ENCODE results near the gene SNX3.

SNX3 gene

DNA sequence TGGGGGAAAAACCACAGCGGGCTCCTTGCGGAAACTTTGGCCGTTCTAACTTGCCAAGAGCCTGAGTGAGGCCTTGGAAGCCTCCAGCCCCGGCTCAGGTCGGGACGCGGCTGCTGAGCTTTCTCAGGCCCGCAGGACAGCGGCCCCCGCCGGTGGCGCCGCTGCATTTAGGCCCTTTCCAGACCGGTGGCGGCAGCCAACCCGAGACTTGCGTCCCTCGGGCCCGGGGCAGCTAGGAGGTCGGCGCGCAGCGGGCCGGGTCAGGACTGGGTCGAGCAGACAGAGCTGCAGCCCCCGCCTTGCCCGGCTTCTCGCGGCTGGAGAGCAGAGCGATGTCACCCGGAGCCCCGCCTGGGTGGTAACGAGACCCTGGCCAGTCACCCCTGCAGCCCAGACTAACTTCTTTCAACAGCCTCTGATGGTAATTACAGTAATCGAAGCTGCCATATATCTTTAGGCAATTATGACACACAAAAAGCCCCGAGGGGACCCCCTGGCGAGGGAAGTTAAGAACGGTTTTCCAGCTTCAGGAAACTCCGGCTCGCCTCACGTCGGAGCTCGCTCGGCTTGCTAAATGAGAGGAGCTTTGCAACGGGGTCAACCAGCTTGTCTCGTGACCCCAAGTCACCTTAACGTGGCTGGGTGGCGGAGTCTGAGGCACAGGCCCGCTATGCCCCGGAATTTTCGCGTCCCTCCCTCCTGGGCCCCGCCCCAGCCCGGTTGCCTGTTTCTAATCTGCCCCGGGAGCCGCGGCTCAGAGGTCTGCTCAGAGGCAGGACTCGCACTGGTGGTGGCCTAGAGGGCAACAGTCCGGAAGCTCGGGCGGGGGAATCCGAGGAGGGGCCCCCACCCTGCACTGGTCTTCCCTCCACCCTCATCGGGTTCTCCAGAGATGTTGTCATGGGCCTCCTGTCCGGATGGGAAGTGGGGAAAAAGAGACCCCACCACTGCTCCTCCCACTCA, 92.1 kb downstream of the SNX3 start:
- no peak for FAIRE-seq

GRCh38 chr6:108168090-108168463, 92.8 kb downstream of the SNX3 start:
- FAIRE-seq, result no peak

GRCh38 chr6:108167449-108168089, 93.3 kb downstream of the SNX3 start:
- no peak for FAIRE-seq

DNA sequence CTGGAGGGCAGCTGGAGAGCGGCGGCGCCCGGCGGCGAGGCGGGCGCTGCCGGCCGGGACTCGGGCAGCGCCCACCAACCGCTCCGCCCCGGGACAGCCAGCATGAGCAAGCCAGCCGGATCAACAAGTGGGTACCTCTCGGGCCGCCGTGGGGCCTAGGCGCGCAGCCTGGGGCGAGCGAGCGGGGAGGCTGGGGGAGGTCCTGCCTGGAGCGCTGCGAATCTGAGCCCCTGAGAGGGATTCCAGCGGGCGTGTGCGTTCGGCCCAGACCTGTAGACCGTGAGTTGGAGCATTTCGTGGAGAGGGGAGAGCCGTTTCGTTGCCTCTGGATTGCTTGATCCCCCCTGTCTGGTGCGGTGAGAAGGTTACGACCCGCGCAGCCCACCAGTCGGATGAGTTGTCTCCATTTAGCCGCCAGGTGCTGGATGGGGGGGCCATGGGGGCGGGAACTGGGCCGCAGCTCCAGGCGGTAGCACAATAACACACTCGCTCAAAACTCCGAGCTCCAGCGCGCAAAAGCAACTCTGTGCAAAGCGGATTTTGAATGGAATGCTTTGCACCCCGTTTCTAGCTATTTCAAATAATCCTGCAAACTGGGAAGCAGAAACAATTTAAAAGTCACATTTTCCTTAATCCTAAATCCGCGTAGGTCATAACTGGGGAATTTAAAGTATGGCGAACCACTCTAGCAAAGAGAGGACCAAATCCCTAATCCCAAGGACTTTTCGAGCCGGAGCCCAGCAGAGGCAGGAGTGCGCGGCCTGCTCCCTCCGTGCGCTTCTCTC, 94.0 kb downstream of the SNX3 start:
- FAIRE-seq, result no peak

- no peak for FAIRE-seq
These were observed 94.9 kb downstream of the SNX3 start, which contains the start of gene NR2E1 for GRCh38 chr6:108165714-108166663. Gene NR2E1 (plus strand): TSS chr6:108166022. CDS start chr6:108166766, 744 bp downstream.

DNA sequence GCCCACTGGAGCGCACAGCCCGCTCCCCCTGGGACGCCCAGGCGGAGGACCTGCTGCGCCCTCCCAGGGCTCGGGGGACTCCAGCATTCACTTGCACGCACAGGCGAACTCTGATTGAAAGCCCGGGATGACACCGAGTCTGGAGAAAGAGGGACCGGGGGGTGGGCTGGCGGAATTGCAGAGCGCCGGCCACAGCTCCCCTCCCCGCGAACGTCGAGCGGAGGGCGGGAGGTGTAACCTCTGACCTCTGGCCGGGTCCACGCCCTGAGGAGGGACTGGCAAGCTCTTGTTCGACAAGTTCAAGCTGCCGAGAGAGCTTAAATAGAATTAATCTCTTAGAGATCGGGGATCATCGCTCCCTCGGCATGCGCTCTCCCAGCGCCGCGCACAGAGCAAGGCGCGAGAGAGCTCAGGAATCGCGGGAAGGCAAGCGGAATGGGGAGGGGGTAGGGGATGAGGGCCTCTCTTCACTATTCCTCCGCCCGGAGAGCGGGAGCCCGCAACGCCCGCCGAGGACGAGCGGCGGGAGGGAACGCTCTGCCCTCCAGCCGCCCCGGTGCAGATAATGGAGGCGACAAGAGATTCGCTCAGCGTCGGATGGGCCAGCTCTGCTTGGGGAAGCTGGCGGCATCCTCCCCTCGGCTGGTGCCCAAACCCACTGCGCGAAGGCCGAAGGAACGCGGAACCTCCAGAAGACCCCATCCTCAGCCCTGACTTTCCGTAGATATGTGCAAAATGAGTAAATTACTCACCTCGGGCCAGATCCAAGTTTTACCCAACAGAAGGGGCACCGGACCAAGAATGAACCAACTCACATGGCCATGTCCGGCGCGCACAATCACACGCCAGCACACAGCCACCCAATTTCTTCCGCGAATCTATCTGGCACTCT, 95.8 kb downstream of the SNX3 start:
- FAIRE-seq, result no peak

DNA sequence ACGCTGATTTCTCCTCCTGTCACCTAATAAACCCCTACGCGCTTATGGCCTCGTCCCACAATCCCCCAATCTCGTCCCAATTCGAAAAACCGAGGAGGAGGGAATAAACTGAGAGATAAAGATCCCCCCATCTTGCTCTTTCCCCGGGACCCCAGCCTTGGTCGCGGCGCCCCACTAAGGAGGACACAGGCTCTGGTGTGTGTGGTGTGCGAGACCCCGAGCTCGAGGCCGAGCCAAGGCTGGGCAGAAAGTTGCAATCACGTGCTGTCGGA, 96.4 kb downstream of the SNX3 start:
- FAIRE-seq, result no peak

GRCh38 chr6:108163644-108164542, 96.9 kb downstream of the SNX3 start:
- no peak for FAIRE-seq

- no peak for FAIRE-seq
These were observed 97.6 kb downstream of the SNX3 start for GRCh38 chr6:108163267-108163643.

- FAIRE-seq, result no peak
These were observed 99.0 kb downstream of the SNX3 start for GRCh38 chr6:108161724-108162282.

Measured in TTC549 (cell line).